ENCODE results near the gene ATP6V1B1. TPM values are rescaled to one million over a fixed set of nuclear protein-coding genes. Genes with fewer than 3 reads are reported as not detected.

The ATP6V1B1 gene
- total and polyA plus RNA-seq, 2 experiments from 2014 or later: not detected

GRCh38 chr2:70986499-70987189 is 50.9 kb downstream of the ATP6V1B1 start (continued):
- TF ChIP-seq ZNF462 (CRISPR knock-in tag; IDR thresholded peaks at IDR 0.05): no peak

- Mint-ChIP-seq H3K27me3 (ENCODE audit: insufficient read depth, low read depth, poor library complexity) (peaks cover 9% of the 10 kb centered on the region), H3K36me3 (ENCODE audit: low read depth) (peaks cover 24% of the 10 kb centered on the region), H3K27ac (no peak overlapping the region), H3K9me3 (no peaks in the 10 kb centered on the region), H3K4me3 (no peak overlapping the region), H3K4me1 (peaks cover 5% of the 10 kb centered on the region)
- H3K4me3 ChIP-seq: no peak overlapping the region
- no peaks in the 10 kb centered on the region for H3F3A ChIP-seq (replicated peaks; ENCODE audit: low read depth)
- H3K79me2 ChIP-seq (replicated peaks; ENCODE audit: insufficient read depth): no peaks in the 10 kb centered on the region
- no peaks in the 10 kb centered on the region for H3K36me3 ChIP-seq (ENCODE audit: insufficient read depth)
- H3K4me1 ChIP-seq (ENCODE audit: insufficient read depth): no peaks in the 10 kb centered on the region
- no peak overlapping the region for H3K4me2 ChIP-seq
- no peaks in the 10 kb centered on the region for H3K27me3 ChIP-seq (ENCODE audit: insufficient read depth)
- H3K27ac ChIP-seq (ENCODE audit: low read depth): no peak overlapping the region
- peaks cover 20% of the 10 kb centered on the region for H4K20me1 ChIP-seq (replicated peaks; ENCODE audit: insufficient read depth)
- TF ChIP-seq ETS1 (IDR thresholded peaks at IDR 0.05) (no peak), ZNF331 (CRISPR knock-in tag; IDR thresholded peaks at IDR 0.05; ENCODE audit: low read depth) (no peak), CREB1 (CRISPR knock-in tag; IDR thresholded peaks at IDR 0.05; ENCODE audit: low read depth) (no peak)
- H2AFZ ChIP-seq: no peak overlapping the region
- DNase-seq (ENCODE audit: low spot score) (no peak), ATAC-seq (no peak)
- no peaks in the 10 kb centered on the region for H3K9me2 ChIP-seq (ENCODE audit: insufficient read depth)
Observed at GRCh38 chr2:70987386-70987785, 51.7 kb downstream of the ATP6V1B1 start.
